Measurements from ENCODE around the gene SND1.

GRCh38 chr7:127998671-127999070 is 346.7 kb downstream of the SND1 start:
- TF ChIP-seq CTCF (conservative IDR thresholded peaks at IDR 0.05 in 1 of 2, IDR thresholded peaks at IDR 0.05 in 1 of 2; ENCODE audit: low read depth in 1 of 2, low read length in 2 of 2), result no peak
- TF ChIP-seq EZH2 (IDR thresholded peaks at IDR 0.05; ENCODE audit: low read length, missing control alignments), result no peak
